ENCODE data around the gene CYP4F12. TPM values are rescaled to one million over a fixed set of nuclear protein-coding genes. Genes with fewer than 3 reads are reported as not detected.
"Not testable (repeated sequence)": the region's sequence is repeated elsewhere in the genome, so short reads cannot be mapped to it uniquely, and the experiment has no call there.

The CYP4F12 gene
- total RNA-seq, 1 donor from 2014 or later, result not detected

- not testable (repeated sequence) for DNase-seq (ENCODE audit: low read depth in 2 of 2)
These were observed 22.8 kb upstream of the CYP4F12 start for GRCh38 chr19:15650123-15650522.

GRCh38 chr19:15651791-15652190 is 21.1 kb upstream of the CYP4F12 start:
- DNase-seq (ENCODE audit: low read depth in 2 of 2), result no peak

- DNase-seq (ENCODE audit: low read depth in 2 of 2), result no peak
These were observed 20.2 kb upstream of the CYP4F12 start for GRCh38 chr19:15652559-15653278.

GRCh38 chr19:15656467-15656866 is 16.4 kb upstream of the CYP4F12 start:
- no peak for DNase-seq (ENCODE audit: low read depth in 2 of 2)

- DNase-seq (ENCODE audit: low read depth in 2 of 2), result no peak
These were observed 9.6 kb upstream of the CYP4F12 start for GRCh38 chr19:15663247-15663646.

- no peak for DNase-seq (ENCODE audit: low read depth in 2 of 2)
These were observed 6.7 kb upstream of the CYP4F12 start for GRCh38 chr19:15666186-15666585.

GRCh38 chr19:15666883-15667282 is 6.0 kb upstream of the CYP4F12 start:
- DNase-seq (ENCODE audit: low read depth in 2 of 2), result no peak

- no peak for DNase-seq (ENCODE audit: low read depth in 2 of 2)
These were observed 3.4 kb upstream of the CYP4F12 start for GRCh38 chr19:15669440-15669839.

GRCh38 chr19:15669891-15670290 is 3.0 kb upstream of the CYP4F12 start:
- DNase-seq (ENCODE audit: low read depth in 2 of 2), result no peak

GRCh38 chr19:15671237-15671821 is 1.6 kb upstream of the CYP4F12 start:
- no peak for DNase-seq (ENCODE audit: low read depth in 2 of 2)

- DNase-seq (ENCODE audit: low read depth in 2 of 2), result no peak
These were observed 852 bp upstream of the CYP4F12 start for GRCh38 chr19:15671891-15672579.

- DNase-seq (ENCODE audit: low read depth in 2 of 2), result no peak
These were observed 328 bp downstream of the CYP4F12 start for GRCh38 chr19:15673176-15673654.

GRCh38 chr19:15675560-15675959 is 2.7 kb downstream of the CYP4F12 start:
- DNase-seq (ENCODE audit: low read depth in 2 of 2), result no peak

- no peak for DNase-seq (ENCODE audit: low read depth in 2 of 2)
These were observed 6.2 kb downstream of the CYP4F12 start for GRCh38 chr19:15679089-15679488.

- not testable (repeated sequence) for DNase-seq (ENCODE audit: low read depth in 2 of 2)
These were observed 7.0 kb downstream of the CYP4F12 start for GRCh38 chr19:15679865-15680264.

- no peak for DNase-seq (ENCODE audit: low read depth in 2 of 2)
These were observed 7.8 kb downstream of the CYP4F12 start for GRCh38 chr19:15680478-15681322.

GRCh38 chr19:15683411-15683810 is 10.5 kb downstream of the CYP4F12 start:
- no peak for DNase-seq (ENCODE audit: low read depth in 2 of 2)

GRCh38 chr19:15684828-15685227 is 11.9 kb downstream of the CYP4F12 start:
- no peak for DNase-seq (ENCODE audit: low read depth in 2 of 2)

- DNase-seq (ENCODE audit: low read depth in 2 of 2), result no peak
These were observed 23.8 kb downstream of the CYP4F12 start for GRCh38 chr19:15696654-15697194.

GRCh38 chr19:15701757-15702533 is 29.1 kb downstream of the CYP4F12 start:
- no peak for DNase-seq (ENCODE audit: low read depth in 2 of 2)

- peak; percentile 85 to 88 for DNase-seq (ENCODE audit: low read depth in 2 of 2)
These were observed 29.6 kb downstream of the CYP4F12 start for GRCh38 chr19:15702534-15702930.

Measured in dermis microvascular lymphatic vessel endothelial cell (primary cell).